H1 (cell line): ENCODE measurements around the gene IQCN. TPM values are rescaled to one million over a fixed set of nuclear protein-coding genes. Genes with fewer than 3 reads are reported as not detected.
A peak's percentile ranks its signal among the peaks of the same experiment; 100 is the strongest.

Source experiments
- CTCF ChIA-PET: fragments of 300-600 bp; sonication (Branson Sonifier 250); formaldehyde crosslinking; loops from one replicate; lab custom pipeline; 2021; ENCODE audit not compliant: partially characterized antibody; lab: Charles Lee
- POLR2A ChIA-PET: fragments of 300-600 bp; sonication (Branson Sonifier 250); formaldehyde crosslinking; loops from one replicate; lab custom pipeline; 2021; ENCODE audit warnings: inconsistent platforms; ENCODE audit not compliant: partially characterized antibody; lab: Charles Lee
- DNase-seq, 2 experiments: peaks; one replicate each; pipeline versions ENCODE4 v3.0.0 to v3.0.0-alpha.2; 2010 to 2022; ENCODE audit warnings: low spot score in 2 of 2, low read depth in 1 of 2, mixed read lengths in 1 of 2
- FAIRE-seq: peaks from 2 replicates; lab custom pipeline; 2011; peaks lifted over from hg19 to GRCh38; lab: Jason Lieb, UNC
- H2AFZ ChIP-seq: 2 replicates; pipeline ENCODE4 v1.8.1; 2012; ENCODE audit warnings: low read length, inconsistent platforms
- H2AK5ac ChIP-seq: 2 replicates; pipeline ENCODE4 v1.6.1; 2013; ENCODE audit warnings: low read depth, low read length
- H2BK120ac ChIP-seq: replicated peaks from 2 replicates; pipeline ENCODE3; 2013; ENCODE audit warnings: low read depth, low read length, inconsistent platforms
- H2BK12ac ChIP-seq: 2 replicates; pipeline ENCODE4 v1.6.1; 2013; ENCODE audit warnings: low read depth, low read length
- H2BK15ac ChIP-seq: 2 replicates; pipeline ENCODE4 v1.6.1; 2013; ENCODE audit warnings: low read length
- H2BK20ac ChIP-seq: 2 replicates; pipeline ENCODE4 v1.6.1; 2013; ENCODE audit warnings: low read length
- H2BK5ac ChIP-seq: 2 replicates; pipeline ENCODE4 v1.6.1; 2013; ENCODE audit warnings: low read depth, low read length
- H3K14ac ChIP-seq: 2 replicates; pipeline ENCODE4 v1.6.1; 2013; ENCODE audit warnings: inconsistent platforms; ENCODE audit not compliant: insufficient read length
- H3K18ac ChIP-seq: 2 replicates; pipeline ENCODE4 v1.6.1; 2013; ENCODE audit warnings: low read length; ENCODE audit errors: extremely low read depth
- H3K23ac ChIP-seq: 2 replicates; pipeline ENCODE4 v1.6.1; 2013; ENCODE audit warnings: inconsistent platforms; ENCODE audit not compliant: insufficient read length
- H3K23me2 ChIP-seq: 2 replicates; pipeline ENCODE4 v1.6.1; 2013; ENCODE audit warnings: low read depth, low read length
- H3K27ac ChIP-seq: 2 replicates; pipeline ENCODE4 v1.6.1; 2011; ENCODE audit warnings: low read depth, low read length, inconsistent platforms
- H3K27me3 ChIP-seq, 4 experiments: replicated peaks in 1 of 4; 1 replicate in 1 of 4; 2 replicates in 3 of 4; pipeline versions ENCODE4 v1.6.1 to v1.8.1; 2011 to 2013; ENCODE audit warnings: low read length in 3 of 4, mild to moderate bottlenecking in 3 of 4, inconsistent platforms in 2 of 4, mixed read lengths in 2 of 4, moderate library complexity in 1 of 4; ENCODE audit not compliant: control insufficient read depth in 3 of 4, insufficient read depth in 3 of 4; ENCODE audit errors: extremely low read depth in 1 of 4
- H3K36me3 ChIP-seq, 4 experiments: 2 replicates each; pipeline versions ENCODE4 v1.6.1 to v1.8.1; 2011 to 2013; ENCODE audit warnings: mild to moderate bottlenecking in 4 of 4, low read length in 3 of 4, moderate library complexity in 2 of 4, control low read depth in 1 of 4, inconsistent platforms in 1 of 4; ENCODE audit not compliant: insufficient read depth in 4 of 4, control insufficient read depth in 2 of 4
- H3K4ac ChIP-seq: replicated peaks from 2 replicates; pipeline ENCODE3; 2013; ENCODE audit warnings: low read length, low read depth, mixed read lengths, inconsistent platforms; ENCODE audit not compliant: insufficient read length
- H3K4me1 ChIP-seq, 4 experiments: replicated peaks in 1 of 4; 1 replicate in 1 of 4; 2 replicates in 3 of 4; pipeline versions ENCODE4 v1.6.1 to v1.8.1; 2011 to 2013; ENCODE audit warnings: low read length in 3 of 4, inconsistent platforms in 2 of 4, mixed read lengths in 1 of 4; ENCODE audit not compliant: insufficient read depth in 4 of 4, control insufficient read depth in 3 of 4
- H3K4me2 ChIP-seq, 2 experiments: 2 replicates each; pipeline versions ENCODE4 v1.6.1 to v1.8.1; 2011 to 2013; ENCODE audit warnings: low read depth in 2 of 2, low read length in 2 of 2, control low read depth in 1 of 2, inconsistent platforms in 1 of 2, mild to moderate bottlenecking in 1 of 2; ENCODE audit not compliant: insufficient read depth in 1 of 2
- H3K4me3 ChIP-seq, 4 experiments: fragments of 200-600, 300-600 bp in 1 of 4; sonication (generic), shearing (Covaris generic), sonication (Bioruptor Twin) in 1 of 4; 2 replicates each; pipeline versions ENCODE4 v1.5.1 to v1.8.1; 2011 to 2016; ENCODE audit warnings: low read length in 4 of 4, low read depth in 3 of 4, control low read depth in 2 of 4, inconsistent platforms in 2 of 4, mild to moderate bottlenecking in 2 of 4, mixed read lengths in 1 of 4, moderate library complexity in 1 of 4; ENCODE audit not compliant: insufficient read depth in 2 of 4; ENCODE audit errors: extremely low read depth in 1 of 4
- H3K56ac ChIP-seq: replicated peaks from 2 replicates; pipeline ENCODE3; 2013; ENCODE audit warnings: low read depth, mild to moderate bottlenecking, mixed read lengths, low read length, inconsistent platforms; ENCODE audit not compliant: insufficient read length
- H3K79me1 ChIP-seq: 2 replicates; pipeline ENCODE4 v1.6.1; 2013; ENCODE audit warnings: low read depth, low read length, control low read depth
- H3K79me2 ChIP-seq, 2 experiments: 2 replicates each; pipeline versions ENCODE4 v1.6.1 to v1.8.1; 2012 to 2013; ENCODE audit warnings: low read length in 2 of 2, mild to moderate bottlenecking in 2 of 2, inconsistent platforms in 1 of 2; ENCODE audit not compliant: insufficient read depth in 2 of 2, control insufficient read depth in 1 of 2
- H3K9ac ChIP-seq, 4 experiments: replicated peaks in 1 of 4; 1 replicate in 1 of 4; 2 replicates in 3 of 4; pipeline versions ENCODE4 v1.6.1 to v1.8.1; 2011 to 2013; ENCODE audit warnings: low read depth in 3 of 4, low read length in 3 of 4, control low read depth in 2 of 4, mild to moderate bottlenecking in 2 of 4, moderate library complexity in 2 of 4, inconsistent platforms in 1 of 4; ENCODE audit errors: extremely low read depth in 1 of 4
- H3K9me3 ChIP-seq, 2 experiments: 2 replicates each; pipeline versions ENCODE4 v1.6.1 to v1.8.1; 2012 to 2013; ENCODE audit warnings: mild to moderate bottlenecking in 2 of 2, moderate library complexity in 2 of 2, control low read depth in 1 of 2, inconsistent platforms in 1 of 2, low read depth in 1 of 2, low read length in 1 of 2, mixed read lengths in 1 of 2; ENCODE audit not compliant: insufficient read depth in 2 of 2
- H4K20me1 ChIP-seq, 2 experiments: replicated peaks in 1 of 2; 2 replicates each; pipeline versions ENCODE3 to v1.8.1; 2011 to 2013; ENCODE audit warnings: inconsistent platforms in 2 of 2, low read length in 2 of 2, mild to moderate bottlenecking in 1 of 2; ENCODE audit not compliant: insufficient read depth in 2 of 2, control insufficient read depth in 1 of 2
- H4K5ac ChIP-seq: 2 replicates; pipeline ENCODE4 v1.6.1; 2013; ENCODE audit warnings: low read length, low read depth, mixed read lengths, inconsistent platforms; ENCODE audit not compliant: insufficient read length
- H4K8ac ChIP-seq: 2 replicates; pipeline ENCODE4 v1.8.0; 2013; ENCODE audit warnings: mild to moderate bottlenecking, moderate library complexity, low read length, inconsistent platforms; ENCODE audit not compliant: insufficient read depth; ENCODE audit errors: extremely low read depth
- H4K91ac ChIP-seq: replicated peaks from 2 replicates; pipeline ENCODE3; 2013; ENCODE audit warnings: low read length, mixed read lengths, inconsistent platforms; ENCODE audit not compliant: insufficient read length
- KDM1A ChIP-seq: fragments of 200-600, 300-600 bp; sonication (generic); IDR thresholded peaks from 2 replicates; pipeline ENCODE4 v1.7.1; 2016; ENCODE audit warnings: mild to moderate bottlenecking, low read length, borderline replicate concordance
- KDM4A ChIP-seq: IDR thresholded peaks from one replicate; pipeline ENCODE4 v1.7.1; 2012; ENCODE audit warnings: low read depth, mild to moderate bottlenecking, moderate library complexity, low read length, inconsistent platforms; ENCODE audit not compliant: severe bottlenecking
- TCF12 ChIP-seq: IDR thresholded peaks from 2 replicates; pipeline ENCODE4 v1.6.1; 2011; ENCODE audit warnings: low read depth, mild to moderate bottlenecking, low read length
- WGBS, 2 experiments: shearing (Covaris generic) in 1 of 2; methylation state at CpG; one replicate each; pipeline versions ENCODE4 v1.1.6 to v1.1.7; 2013 to 2015; ENCODE audit warnings: low lambda C conversion rate in 2 of 2, mixed read lengths in 2 of 2, inconsistent platforms in 1 of 2, low coverage in 1 of 2, missing lambda C conversion rate in 1 of 2; ENCODE audit not compliant: insufficient replicate concordance in 2 of 2, insufficient coverage in 1 of 2, insufficient read length in 1 of 2; ENCODE audit errors: extremely low coverage in 1 of 2, missing lambda C conversion rate in 1 of 2; 5-methylcytosine and 5-hydroxymethylcytosine counted together
- polyA plus RNA-seq, 7 experiments: library from polyadenylated mRNA; depleted of rRNA in 3 of 7; stranded (reverse) in 5 of 7; unstranded in 2 of 7; fragments of >200 nt in 5 of 7; fragments of 200-250 nt in 2 of 7; gene quantifications; 1 replicate in 5 of 7; 2 replicates in 1 of 7; 4 replicates in 1 of 7; pipeline versions ENCODE4 v1.2.1 to v1.2.3, GENCODE V29; 2011 to 2013; ENCODE audit warnings: missing spikeins in 2 of 7, mixed read lengths in 2 of 7
- total RNA-seq: library from RNA; stranded (reverse); fragmentation: NEBNext Ultra II Directional; extraction: Animal tissue kit (Norgen Biotek cat#: 25700); gene quantifications from 2 replicates; pipeline ENCODE4 v1.2.1, GENCODE V29; 2021

IQCN gene
- total and polyA plus RNA-seq, 2 of the 8 experiments (the other 6 are each of a cell fraction or from before 2014, with no cell fraction given): 0.36 to 1.0 TPM

DNA sequence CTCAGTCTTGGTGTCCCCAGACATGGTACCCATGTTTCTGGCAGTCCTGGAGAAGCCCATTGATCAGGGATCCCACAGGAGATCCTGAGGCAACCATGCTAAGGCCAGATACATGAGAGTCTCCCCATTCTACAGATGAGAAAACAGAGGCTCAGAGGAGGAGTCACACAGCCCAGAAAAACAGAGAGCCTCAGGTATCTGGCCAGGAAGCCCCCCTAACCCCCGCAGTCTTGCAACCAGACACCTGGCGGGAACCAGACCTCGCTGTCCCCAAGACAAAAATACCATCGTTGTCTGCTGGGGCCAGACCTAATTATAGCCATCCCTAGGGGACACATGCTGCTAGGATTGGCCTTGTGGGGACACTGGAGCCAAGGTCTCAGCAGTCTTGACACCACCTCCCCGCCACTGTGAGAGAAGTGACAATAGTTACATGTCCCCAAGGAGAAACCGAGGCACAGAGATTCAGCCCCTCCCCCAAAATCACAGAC lies 46.4 kb downstream of the IQCN start:
- no peaks in the 10 kb centered on the region for H3K9me3 ChIP-seq
- no peaks in the 10 kb centered on the region for H4K20me1 ChIP-seq
- H2BK120ac ChIP-seq: no peak overlapping the region
- H3K14ac ChIP-seq: no peak overlapping the region
- WGBS, 2 experiments: 96% methylated on average over 6 of the region's 6 CpGs; no CpG with 5 or more reads in 1 of the 2 experiments
- no peak overlapping the region for H3K23ac ChIP-seq
- FAIRE-seq (no peak), DNase-seq (no peak)
- no peak overlapping the region for H3K27ac ChIP-seq
- H3K79me2 ChIP-seq: no peaks in the 10 kb centered on the region
- no peak overlapping the region; the same call in 1 of the 2 replicates for H4K8ac ChIP-seq
- peaks cover 18% of the 10 kb centered on the region for H3K23me2 ChIP-seq
- H2BK12ac ChIP-seq: no peak overlapping the region
- no peak overlapping the region for H4K91ac ChIP-seq
- H3K4me3 ChIP-seq: no peak overlapping the region
- no peaks in the 10 kb centered on the region for H3K36me3 ChIP-seq
- no peak overlapping the region for H2AFZ ChIP-seq
- no peak overlapping the region for H4K5ac ChIP-seq
- CTCF ChIA-PET: interaction anchor here (6.4 to 10.1 kb wide), 2 partner anchors 17 to 25 kb away, joined by 45 to 140 read pairs; a partner anchor contains a TSS
- no peak overlapping the region for H2AK5ac ChIP-seq
- no peak overlapping the region for H3K18ac ChIP-seq
- H3K56ac ChIP-seq: no peak overlapping the region
- H3K4me1 ChIP-seq: peaks cover 6 to 30% (median 26%) of the 10 kb centered on the region in 4 experiments
- no peak overlapping the region for H2BK15ac ChIP-seq
- TF ChIP-seq KDM1A (0 out of 2 replicates have a peak, but pooled peaks have one; percentile 4), KDM4A (no peak), TCF12 (no peak)
- TF ChIP-seq, all 59 proteins: peak for 1
- no peak overlapping the region for H2BK5ac ChIP-seq
- POLR2A ChIA-PET: no interaction called here
- H3K79me1 ChIP-seq: no peaks in the 10 kb centered on the region
- peak overlapping the region; percentile 38 for H3K4ac ChIP-seq
- H2BK20ac ChIP-seq: no peak overlapping the region
- no peak overlapping the region for H3K4me2 ChIP-seq
- peaks cover 10 to 23% (median 17%) of the 10 kb centered on the region in 4 experiments for H3K27me3 ChIP-seq
- no peak overlapping the region for H3K9ac ChIP-seq
